HepG2 (cell line): ENCODE results near the gene VWCE. TPM values are rescaled to one million over a fixed set of nuclear protein-coding genes. Genes with fewer than 3 reads are reported as not detected.
A peak's percentile ranks its signal among the peaks of the same experiment; 100 is the strongest.

Experiments used
- AHDC1 ChIP-seq: sonication (generic); formaldehyde crosslinking; IDR thresholded peaks from 2 replicates; pipeline ENCODE4 v1.5.1; 2020; ENCODE audit warnings: mild to moderate bottlenecking, missing genetic modification reagents, borderline replicate concordance
- CHD4 ChIP-seq: fragments of 200-600 bp; sonication (generic); IDR thresholded peaks from 2 replicates; pipeline ENCODE4 v1.7.0; 2017; ENCODE audit warnings: mild to moderate bottlenecking, low read length, borderline replicate concordance
- DPF2 ChIP-seq: sonication (generic); formaldehyde crosslinking; IDR thresholded peaks from 2 replicates; pipeline ENCODE4 v1.4.0; 2020; ENCODE audit warnings: mild to moderate bottlenecking, low read depth, missing genetic modification reagents, borderline replicate concordance
- FOXA1 ChIP-seq, 2 experiments: fragments of 450-650 bp in 1 of 2; sonication (generic) in 1 of 2; formaldehyde crosslinking in 1 of 2; IDR thresholded peaks; 2 replicates each; pipeline versions ENCODE4 v1.4.0 to v1.6.1; 2016 to 2020; ENCODE audit warnings: missing genetic modification reagents in 1 of 2
- KAT8 ChIP-seq: IDR thresholded peaks from 2 replicates; pipeline ENCODE4 v1.6.1; 2016; ENCODE audit warnings: missing genetic modification reagents, missing compliant biosample characterization
- MEF2D ChIP-seq: sonication (generic); formaldehyde crosslinking; IDR thresholded peaks from 2 replicates; pipeline ENCODE4 v1.5.1; 2020; ENCODE audit warnings: mild to moderate bottlenecking, missing genetic modification reagents
- RELA ChIP-seq: sonication (generic); formaldehyde crosslinking; IDR thresholded peaks from 2 replicates; pipeline ENCODE4 v1.4.0; 2020; ENCODE audit warnings: missing genetic modification reagents
- RORA ChIP-seq: sonication (generic); formaldehyde crosslinking; IDR thresholded peaks from 2 replicates; pipeline ENCODE4 v1.5.0; 2020; ENCODE audit warnings: mild to moderate bottlenecking, missing genetic modification reagents, moderate library complexity
- SCMH1 ChIP-seq: sonication (generic); formaldehyde crosslinking; IDR thresholded peaks from 2 replicates; pipeline ENCODE4 v1.9.0; 2021; ENCODE audit warnings: missing genetic modification reagents, mild to moderate bottlenecking, borderline replicate concordance
- SMARCE1 ChIP-seq: fragments of 450-650 bp; IDR thresholded peaks from 2 replicates; pipeline ENCODE4 v1.6.1; 2017; ENCODE audit warnings: borderline replicate concordance
- TCF12 ChIP-seq, 2 experiments: fragments of 450-650 bp in 1 of 2; sonication (generic) in 1 of 2; formaldehyde crosslinking in 1 of 2; IDR thresholded peaks; 2 replicates each; pipeline versions ENCODE4 v1.6.1 to v1.8.0; 2017 to 2022; ENCODE audit warnings: antibody characterized with exemption in 1 of 2, mild to moderate bottlenecking in 1 of 2, missing genetic modification reagents in 1 of 2, moderate library complexity in 1 of 2
- ZFP62 ChIP-seq: sonication (generic); formaldehyde crosslinking; IDR thresholded peaks from 2 replicates; pipeline ENCODE4 v1.4.0; 2020; ENCODE audit warnings: missing genetic modification reagents
- ZFX ChIP-seq: sonication (generic); formaldehyde crosslinking; IDR thresholded peaks from 2 replicates; pipeline ENCODE4 v1.4.0; 2020; ENCODE audit warnings: mild to moderate bottlenecking, low read depth, missing genetic modification reagents, moderate library complexity
- ZNF101 ChIP-seq: sonication (generic); formaldehyde crosslinking; IDR thresholded peaks from 2 replicates; pipeline ENCODE4 v1.4.0; 2020; ENCODE audit warnings: mild to moderate bottlenecking, low read depth, missing genetic modification reagents, borderline replicate concordance
- ZNF143 ChIP-seq: sonication (generic); formaldehyde crosslinking; IDR thresholded peaks from 2 replicates; pipeline ENCODE4 v1.4.0; 2020; ENCODE audit warnings: missing genetic modification reagents
- ZNF17 ChIP-seq: sonication (generic); formaldehyde crosslinking; IDR thresholded peaks from 2 replicates; pipeline ENCODE4 v1.5.0; 2020; ENCODE audit warnings: mild to moderate bottlenecking, missing genetic modification reagents
- ZNF18 ChIP-seq: sonication (generic); formaldehyde crosslinking; IDR thresholded peaks from 2 replicates; pipeline ENCODE4 v1.8.0; 2022; ENCODE audit warnings: mild to moderate bottlenecking, missing genetic modification reagents; ENCODE audit not compliant: insufficient replicate concordance
- ZNF232 ChIP-seq: sonication (generic); formaldehyde crosslinking; IDR thresholded peaks from 2 replicates; pipeline ENCODE4 v1.4.0; 2020; ENCODE audit warnings: missing genetic modification reagents, borderline replicate concordance
- ZNF362 ChIP-seq: sonication (generic); formaldehyde crosslinking; IDR thresholded peaks from 2 replicates; pipeline ENCODE4 v1.4.0; 2020; ENCODE audit warnings: missing genetic modification reagents, mild to moderate bottlenecking, borderline replicate concordance
- ZNF619 ChIP-seq: sonication (generic); formaldehyde crosslinking; IDR thresholded peaks from 2 replicates; pipeline ENCODE4 v1.4.0; 2020; ENCODE audit warnings: mild to moderate bottlenecking, missing genetic modification reagents
- ZNF709 ChIP-seq: sonication (generic); formaldehyde crosslinking; IDR thresholded peaks from 2 replicates; pipeline ENCODE4 v1.5.0; 2020; ENCODE audit warnings: mild to moderate bottlenecking, missing genetic modification reagents
- ZNF878 ChIP-seq: sonication (generic); formaldehyde crosslinking; IDR thresholded peaks from 2 replicates; pipeline ENCODE4 v1.8.1; 2023; ENCODE audit warnings: mild to moderate bottlenecking, missing genetic modification reagents, moderate library complexity
- polyA plus RNA-seq, 8 experiments: library from polyadenylated mRNA; depleted of rRNA in 3 of 8; stranded (reverse) in 7 of 8; unstranded in 1 of 8; fragments of >200 nt; fragmentation: Illumina TruSeq in 4 of 8; extraction: Trizol in 4 of 8; gene quantifications; 2 replicates each; pipeline versions ENCODE4 v1.2.1 to v1.2.3, GENCODE V29; 2011 to 2016; ENCODE audit warnings: low read depth in 4 of 8, missing spikeins in 1 of 8, mixed read lengths in 1 of 8; ENCODE audit not compliant: insufficient read depth in 1 of 8
- total RNA-seq, 5 experiments: library from RNA; depleted of rRNA; stranded (reverse); fragments of >200 nt; fragmentation: Illumina TruSeq; extraction: Trizol; gene quantifications; 2 replicates each; pipeline ENCODE4 v1.2.3, GENCODE V29; 2016; ENCODE audit warnings: low read depth in 1 of 5

The VWCE gene
- total and polyA plus RNA-seq, 2 of the 13 experiments (the other 11 are each of a cell fraction or from before 2014, with no cell fraction given) = 27.6 to 58.3 TPM

DNA sequence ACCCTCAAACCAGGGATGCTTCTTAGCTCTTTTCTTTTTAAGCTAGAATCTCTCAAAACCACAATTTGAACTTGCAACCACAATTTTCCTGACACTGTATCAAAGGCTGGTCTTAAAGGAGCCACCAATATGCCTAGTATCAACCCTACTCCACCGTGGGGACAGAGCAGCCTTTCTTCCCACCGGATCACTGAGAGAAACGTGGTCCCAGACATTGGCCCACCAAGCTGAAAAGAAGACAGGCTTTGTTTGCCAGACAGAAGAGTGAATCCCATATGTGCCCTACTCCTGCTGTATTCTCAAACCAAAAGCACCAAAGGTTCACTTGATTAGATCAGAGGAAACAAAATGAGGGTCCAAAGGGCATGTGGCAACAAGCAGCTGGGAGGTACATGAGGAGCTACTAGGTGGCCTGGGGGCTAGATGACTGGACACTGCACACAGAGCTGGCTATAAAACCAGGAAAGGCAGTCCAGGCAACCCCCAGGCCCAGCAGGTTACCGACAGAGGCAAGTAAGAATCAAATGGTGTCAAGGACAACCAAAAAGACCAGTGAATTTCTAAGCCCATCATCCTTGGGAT lies 3.6 kb upstream of the VWCE start (continued):
- TF ChIP-seq ZNF17 (CRISPR knock-in tag) (no peak), TCF12 (IDR thresholded peaks at IDR 0.05) (no peak), TCF12 (CRISPR knock-in tag; IDR thresholded peaks at IDR 0.05) (no peak), ZNF619 (CRISPR knock-in tag) (no peak), ZNF362 (CRISPR knock-in tag) (no peak), ZNF232 (CRISPR knock-in tag) (no peak), DPF2 (peak; percentile 41; the same call in 1 of the 2 replicates), ZNF709 (CRISPR knock-in tag) (no peak), AHDC1 (CRISPR knock-in tag) (no peak; the same call in 1 of the 2 replicates), ZFP62 (CRISPR knock-in tag) (no peak), ZFX (CRISPR knock-in tag) (peak; percentile 42; the same call in 1 of the 2 replicates), ZNF101 (CRISPR knock-in tag) (no peak), ZNF143 (CRISPR knock-in tag) (no peak), MEF2D (peak; percentile 66; the same call in 1 of the 2 replicates), SMARCE1 (no peak), FOXA1 (IDR thresholded peaks at IDR 0.05) (no peak), FOXA1 (CRISPR knock-in tag; IDR thresholded peaks at IDR 0.05) (peak; percentile 35; the same call in 1 of the 2 replicates), ZNF878 (peak; percentile 65; the same call in 1 of the 2 replicates), ZNF18 (CRISPR knock-in tag) (no peak), RORA (no peak), KAT8 (peak; percentile 76), SCMH1 (CRISPR knock-in tag) (no peak), RELA (CRISPR knock-in tag) (no peak), CHD4 (0 out of 2 replicates have a peak, but pooled peaks have one; percentile 72)
